GM18867 (cell line): ENCODE data around the gene TMEM151A.
"Not testable (repeated sequence)": the region's sequence is repeated elsewhere in the genome, so short reads cannot be mapped to it uniquely, and the experiment has no call there.

Source experiments
- ATAC-seq: cut with Tn5 transposase; IDR thresholded peaks from one replicate; pipeline ENCODE4 v1.9.1; 2021; ENCODE audit warnings: mild to moderate bottlenecking, moderate library complexity; ENCODE audit not compliant: unreplicated experiment

TMEM151A gene

GRCh38 chr11:66291706-66292542, at the start of gene TMEM151A:
Gene TMEM151A (plus strand): TSS chr11:66291894. CDS start chr11:66292014, 120 bp downstream.
- ATAC-seq, result no peak

- ATAC-seq, result no peak
Measured at GRCh38 chr11:66242095-66242765, 49.5 kb upstream of the TMEM151A start.

- no peak for ATAC-seq
Measured at GRCh38 chr11:66243782-66244535, 47.7 kb upstream of the TMEM151A start.

- ATAC-seq, result no peak
Measured at GRCh38 chr11:66247295-66247694, 44.4 kb upstream of the TMEM151A start.

- no peak for ATAC-seq
Measured at GRCh38 chr11:66247801-66248200, 43.9 kb upstream of the TMEM151A start.

GRCh38 chr11:66248903-66249302, 42.8 kb upstream of the TMEM151A start:
- no peak for ATAC-seq

- ATAC-seq, result no peak
Measured at GRCh38 chr11:66251809-66252208, 39.9 kb upstream of the TMEM151A start.

- ATAC-seq, result not testable (repeated sequence)
Measured at GRCh38 chr11:66253081-66253480, 38.6 kb upstream of the TMEM151A start.

- no peak for ATAC-seq
Measured at GRCh38 chr11:66258473-66258893, 33.2 kb upstream of the TMEM151A start.

- no peak for ATAC-seq
Measured at GRCh38 chr11:66259225-66259624, 32.5 kb upstream of the TMEM151A start.

GRCh38 chr11:66259956-66260355, 31.7 kb upstream of the TMEM151A start:
- no peak for ATAC-seq

- ATAC-seq, result no peak
Measured at GRCh38 chr11:66261578-66261977, 30.1 kb upstream of the TMEM151A start.

GRCh38 chr11:66262191-66262590, 29.5 kb upstream of the TMEM151A start:
- no peak for ATAC-seq

GRCh38 chr11:66262696-66263095, 29.0 kb upstream of the TMEM151A start:
- no peak for ATAC-seq

GRCh38 chr11:66263231-66263630, 28.5 kb upstream of the TMEM151A start:
- ATAC-seq, result no peak

GRCh38 chr11:66263785-66264184, 27.9 kb upstream of the TMEM151A start:
- no peak for ATAC-seq

- ATAC-seq, result no peak
Measured at GRCh38 chr11:66264383-66264782, 27.3 kb upstream of the TMEM151A start.

GRCh38 chr11:66264914-66265313, 26.8 kb upstream of the TMEM151A start:
- ATAC-seq, result no peak

- no peak for ATAC-seq
Measured at GRCh38 chr11:66265531-66266377, 25.9 kb upstream of the TMEM151A start.

GRCh38 chr11:66266378-66267038, 25.2 kb upstream of the TMEM151A start:
- no peak for ATAC-seq
